Esophagus squamous epithelium (tissue), 5 donors: ENCODE results near the gene TANGO6. TPM values are rescaled to one million over a fixed set of nuclear protein-coding genes. Genes with fewer than 3 reads are reported as not detected.
"Not testable (repeated sequence)": the region's sequence is repeated elsewhere in the genome, so short reads cannot be mapped to it uniquely, and the experiment has no call there.

ENCODE experiments used
- DNase-seq: peaks from one replicate; lab custom pipeline; 2025; lab: John Stamatoyannopoulos, UW
- H3K27ac ChIP-seq, 4 donors: fragments of 200-600 bp; sonication (generic); one replicate each; pipeline ENCODE4 v1.5.1; 2016 to 2019; ENCODE audit warnings: mild to moderate bottlenecking in 1 of 4
- H3K27me3 ChIP-seq, 4 donors: fragments of 200-600 bp; sonication (generic); 1 replicate in 3 of 4; 2 replicates in 1 of 4; pipeline versions ENCODE4 v1.5.1 to v1.6.0; 2017 to 2021; ENCODE audit warnings: antibody characterized with exemption in 1 of 4
- H3K36me3 ChIP-seq, 3 donors: fragments of 200-600 bp; sonication (generic); one replicate each; pipeline ENCODE4 v1.5.1; 2016 to 2019
- H3K4me1 ChIP-seq, 3 donors: fragments of 200-600 bp; sonication (generic); one replicate each; pipeline ENCODE4 v1.5.1; 2017 to 2019
- H3K4me3 ChIP-seq, 4 donors: fragments of 200-600 bp; sonication (generic); 1 replicate in 3 of 4; 2 replicates in 1 of 4; pipeline ENCODE4 v1.5.1; 2016 to 2019; ENCODE audit warnings: mild to moderate bottlenecking in 2 of 4, moderate library complexity in 1 of 4
- H3K9me3 ChIP-seq, 3 donors: fragments of 200-600 bp; sonication (generic); one replicate each; pipeline ENCODE4 v1.5.1; 2016 to 2019
- POLR2A ChIP-seq, 4 donors: fragments of 450-650 bp; IDR thresholded peaks; one replicate each; pipeline ENCODE4 v1.6.1; 2017; ENCODE audit warnings: antibody characterized with exemption in 4 of 4, mild to moderate bottlenecking in 4 of 4, moderate library complexity in 3 of 4
- WGBS, 2 donors: methylation state at CpG; one replicate each; pipeline ENCODE4 v1.1.5; 2018; 5-methylcytosine and 5-hydroxymethylcytosine counted together
- intact Hi-C: fragments of 100-400 bp; cut with DNase I; formaldehyde crosslinking; loops from one replicate; pipeline ENCODE4 v1.15.0; 2022
- total RNA-seq, 4 donors: library from RNA; depleted of rRNA; stranded (reverse); fragments of >200 nt; gene quantifications; one replicate each; pipeline ENCODE4 v1.1.0, GENCODE V29; 2016
- TF ChIP-seq, protein P1 (sequence below), 6 experiments: fragments of 450-650 bp in 4 of 6; fragments of 200-600 bp in 2 of 6; sonication (generic) in 2 of 6; IDR thresholded peaks; one replicate each; pipeline ENCODE4 v1.5.1; 2016 to 2019; ENCODE audit warnings: antibody characterized with exemption in 6 of 6, mild to moderate bottlenecking in 4 of 6, moderate library complexity in 4 of 6
- donor health status: DM: yes; HTN: yes; CAD: no.

Gene TANGO6
- total RNA-seq, 4 donors from 2014 or later, result 5.5 to 15.8 (median 10.1) TPM

DNA sequence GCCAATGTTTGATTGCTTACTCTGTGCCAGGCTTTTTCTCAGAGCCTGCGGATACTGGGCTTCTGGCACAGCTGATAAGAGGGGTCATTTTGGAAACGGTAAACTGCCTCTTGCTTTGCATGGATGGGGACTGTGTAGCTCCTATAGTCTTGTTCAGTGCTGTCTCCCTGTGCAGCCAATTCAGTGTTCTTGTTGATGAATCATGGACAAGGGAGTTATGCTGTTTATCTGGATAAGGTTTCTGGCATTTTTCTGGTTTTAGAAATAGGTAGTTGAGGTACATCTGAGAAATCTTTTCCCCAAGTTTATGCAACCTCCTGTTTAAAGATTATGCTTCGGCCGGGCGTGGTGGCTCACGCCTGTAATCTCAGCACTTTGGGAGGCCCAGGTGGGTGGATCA, 16.7 kb upstream of the TANGO6 start:
- TF ChIP-seq, protein P1, sequence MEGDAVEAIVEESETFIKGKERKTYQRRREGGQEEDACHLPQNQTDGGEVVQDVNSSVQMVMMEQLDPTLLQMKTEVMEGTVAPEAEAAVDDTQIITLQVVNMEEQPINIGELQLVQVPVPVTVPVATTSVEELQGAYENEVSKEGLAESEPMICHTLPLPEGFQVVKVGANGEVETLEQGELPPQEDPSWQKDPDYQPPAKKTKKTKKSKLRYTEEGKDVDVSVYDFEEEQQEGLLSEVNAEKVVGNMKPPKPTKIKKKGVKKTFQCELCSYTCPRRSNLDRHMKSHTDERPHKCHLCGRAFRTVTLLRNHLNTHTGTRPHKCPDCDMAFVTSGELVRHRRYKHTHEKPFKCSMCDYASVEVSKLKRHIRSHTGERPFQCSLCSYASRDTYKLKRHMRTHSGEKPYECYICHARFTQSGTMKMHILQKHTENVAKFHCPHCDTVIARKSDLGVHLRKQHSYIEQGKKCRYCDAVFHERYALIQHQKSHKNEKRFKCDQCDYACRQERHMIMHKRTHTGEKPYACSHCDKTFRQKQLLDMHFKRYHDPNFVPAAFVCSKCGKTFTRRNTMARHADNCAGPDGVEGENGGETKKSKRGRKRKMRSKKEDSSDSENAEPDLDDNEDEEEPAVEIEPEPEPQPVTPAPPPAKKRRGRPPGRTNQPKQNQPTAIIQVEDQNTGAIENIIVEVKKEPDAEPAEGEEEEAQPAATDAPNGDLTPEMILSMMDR (IDR thresholded peaks at IDR 0.05), result no peak
- TF ChIP-seq POLR2A (IDR thresholded peaks at IDR 0.05), result no peak
- Histone ChIP-seq H3K9me3 (no peaks in the 10 kb centered on the region), H3K27me3 (no peaks in the 10 kb centered on the region), H3K4me1 (no peaks in the 10 kb centered on the region), H3K4me3 (no peak overlapping the region), H3K36me3 (peaks cover 0 to 100% (median 4%) of the 10 kb centered on the region in 3 donors), H3K27ac (no peak overlapping the region)
- intact Hi-C loops, result no loop called here
- 91 to 95% methylated on average over 6 of the region's 6 CpGs for WGBS, 2 donors
- no peak for DNase-seq

DNA sequence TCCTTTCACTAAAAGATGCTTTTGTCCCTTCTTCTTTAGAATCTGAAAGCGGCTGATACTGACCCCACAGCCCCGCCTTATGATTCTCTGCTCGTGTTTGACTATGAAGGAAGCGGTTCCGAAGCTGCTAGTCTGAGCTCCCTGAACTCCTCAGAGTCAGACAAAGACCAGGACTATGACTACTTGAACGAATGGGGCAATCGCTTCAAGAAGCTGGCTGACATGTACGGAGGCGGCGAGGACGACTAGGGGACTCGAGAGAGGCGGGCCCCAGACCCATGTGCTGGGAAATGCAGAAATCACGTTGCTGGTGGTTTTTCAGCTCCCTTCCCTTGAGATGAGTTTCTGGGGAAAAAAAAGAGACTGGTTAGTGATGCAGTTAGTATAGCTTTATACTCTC, 10.1 kb upstream of the TANGO6 start:
- DNase-seq, result no peak
- Histone ChIP-seq H3K36me3 (peaks cover 0 to 79% (median 6%) of the 10 kb centered on the region in 3 donors), H3K9me3 (no peaks in the 10 kb centered on the region), H3K27ac (no peak overlapping the region), H3K27me3 (no peaks in the 10 kb centered on the region), H3K4me1 (no peaks in the 10 kb centered on the region), H3K4me3 (no peak overlapping the region)
- 86 to 93% methylated on average over 14 of the region's 14 CpGs for WGBS, 2 donors
- intact Hi-C loops, result loop anchor here (10.0 kb wide), 1 partner anchor 308 kb away; no protein-coding TSS in a partner anchor
- TF ChIP-seq, protein P1 (IDR thresholded peaks at IDR 0.05), result no peak
- no peak for TF ChIP-seq POLR2A (IDR thresholded peaks at IDR 0.05)

DNA sequence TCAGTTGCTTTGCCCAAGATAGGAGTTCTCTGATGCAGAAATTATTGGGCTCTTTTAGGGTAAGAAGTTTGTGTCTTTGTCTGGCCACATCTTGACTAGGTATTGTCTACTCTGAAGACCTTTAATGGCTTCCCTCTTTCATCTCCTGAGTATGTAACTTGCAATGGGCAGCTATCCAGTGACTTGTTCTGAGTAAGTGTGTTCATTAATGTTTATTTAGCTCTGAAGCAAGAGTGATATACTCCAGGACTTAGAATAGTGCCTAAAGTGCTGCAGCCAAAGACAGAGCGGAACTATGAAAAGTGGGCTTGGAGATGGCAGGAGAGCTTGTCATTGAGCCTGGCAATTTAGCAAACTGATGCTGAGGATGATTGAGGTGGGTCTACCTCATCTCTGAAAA, 8.8 kb upstream of the TANGO6 start:
- WGBS, 2 donors, result 100% methylated on average over 1 of the region's 1 CpG
- no peak for TF ChIP-seq POLR2A (IDR thresholded peaks at IDR 0.05)
- TF ChIP-seq, protein P1 (IDR thresholded peaks at IDR 0.05), result no peak
- intact Hi-C loops, result loop anchor here (10.0 kb wide), 1 partner anchor 310 kb away; no protein-coding TSS in a partner anchor
- H3K27me3 ChIP-seq, result no peaks in the 10 kb centered on the region
- H3K36me3 ChIP-seq, result peaks cover 0 to 66% (median 6%) of the 10 kb centered on the region in 3 donors
- no peak overlapping the region for H3K4me3 ChIP-seq
- no peak overlapping the region for H3K27ac ChIP-seq
- DNase-seq, result no peak
- no peaks in the 10 kb centered on the region for H3K9me3 ChIP-seq
- H3K4me1 ChIP-seq, result no peaks in the 10 kb centered on the region

DNA sequence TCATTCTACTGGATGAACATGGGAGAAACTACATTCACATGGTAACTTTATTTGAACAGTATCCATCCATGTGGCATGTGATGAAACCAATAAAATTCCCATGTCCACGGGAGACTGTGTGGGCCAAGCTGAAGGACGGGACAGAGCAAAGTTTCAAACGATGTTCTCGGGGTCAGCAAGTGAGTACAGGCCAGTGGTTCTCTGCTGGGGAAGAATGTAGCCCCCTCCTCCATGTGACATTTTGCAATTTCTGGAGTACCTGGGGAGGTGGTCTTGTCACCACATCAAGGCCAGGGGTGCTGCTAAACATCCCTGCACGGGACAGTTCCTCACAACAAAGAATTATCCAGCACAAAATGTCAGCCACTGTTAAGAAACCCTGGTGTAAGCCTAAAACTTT, 7.4 kb upstream of the TANGO6 start:
- Histone ChIP-seq H3K4me1 (no peaks in the 10 kb centered on the region), H3K27ac (no peak overlapping the region), H3K4me3 (no peak overlapping the region), H3K36me3 (peaks cover 0 to 52% (median 6%) of the 10 kb centered on the region in 3 donors), H3K9me3 (no peaks in the 10 kb centered on the region), H3K27me3 (no peaks in the 10 kb centered on the region)
- WGBS, 2 donors, result 78 to 80% methylated on average over 4 to 5 of the region's 5 CpGs
- intact Hi-C loops, result loop anchor here (10.0 kb wide), 1 partner anchor 311 kb away; no protein-coding TSS in a partner anchor
- DNase-seq, result no peak
- TF ChIP-seq POLR2A (IDR thresholded peaks at IDR 0.05), result no peak
- TF ChIP-seq, protein P1 (IDR thresholded peaks at IDR 0.05), result no peak

DNA sequence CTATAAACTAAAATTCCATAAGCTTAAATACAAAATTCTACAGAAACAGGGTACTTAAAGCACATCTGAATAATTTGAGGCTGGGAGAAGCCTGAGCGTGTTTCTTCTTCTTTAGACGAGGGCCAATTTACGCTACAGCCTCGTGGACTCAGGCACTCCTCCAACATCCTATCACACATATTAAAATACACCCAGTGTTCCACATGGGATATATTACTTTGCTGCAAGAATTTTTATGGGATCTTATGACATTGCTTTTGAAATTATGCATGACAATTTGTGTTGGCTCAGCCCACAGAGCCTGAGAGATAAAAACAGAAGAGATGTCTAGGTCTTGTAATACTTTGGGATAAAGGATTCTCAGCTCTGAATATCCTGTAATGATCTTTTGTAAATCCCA, 3.5 kb upstream of the TANGO6 start:
- no peak for DNase-seq
- Histone ChIP-seq H3K36me3 (peaks cover 0 to 14% (median 0%) of the 10 kb centered on the region in 3 donors), H3K9me3 (no peaks in the 10 kb centered on the region), H3K4me1 (peaks cover 0 to 14% (median 4%) of the 10 kb centered on the region in 3 donors), H3K27me3 (no peaks in the 10 kb centered on the region), H3K27ac (no peak overlapping the region), H3K4me3 (no peak overlapping the region)
- 47 to 57% methylated on average over 4 of the region's 4 CpGs for WGBS, 2 donors
- intact Hi-C loops, result loop anchor here (10.0 kb wide), 1 partner anchor 315 kb away; no protein-coding TSS in a partner anchor
- TF ChIP-seq, protein P1 (IDR thresholded peaks at IDR 0.05), result no peak
- no peak for TF ChIP-seq POLR2A (IDR thresholded peaks at IDR 0.05)

DNA sequence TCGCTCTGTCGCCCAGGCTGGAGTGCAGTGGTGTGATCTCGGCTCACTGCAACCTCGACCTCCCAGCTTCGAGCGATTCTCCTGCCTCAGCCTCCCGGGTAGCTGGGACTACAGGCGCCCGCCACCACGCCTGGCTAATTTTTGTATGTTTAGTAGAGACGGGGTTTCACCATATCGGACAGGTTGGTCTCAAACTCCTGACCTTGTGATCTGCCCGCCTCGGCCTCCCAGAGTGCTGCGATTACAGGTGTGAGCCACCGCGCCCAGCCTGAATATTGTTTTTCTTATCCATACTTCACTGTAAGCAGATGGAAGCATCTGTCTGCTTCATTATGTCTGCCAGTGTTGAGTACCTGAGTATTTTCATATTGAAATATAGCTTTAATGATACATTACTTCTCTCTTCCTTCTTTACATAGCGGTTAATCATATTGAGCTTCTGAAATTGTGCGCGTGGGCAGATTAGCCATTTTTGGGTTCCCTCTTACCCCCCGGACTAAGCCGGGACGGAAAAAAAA, 308 bp upstream of the TANGO6 start:
- H3K9me3 ChIP-seq, DNase-seq, H3K27me3 ChIP-seq, H3K36me3 ChIP-seq, intact Hi-C loops: not testable (repeated sequence)
- Histone ChIP-seq H3K4me1 (peaks cover 0 to 25% (median 7%) of the 10 kb centered on the region in 3 donors), H3K4me3 (peak overlapping the region; percentile 83 to 100 (median 92)), H3K27ac (peak overlapping the region; percentile 82 to 95 (median 90))
- 52 to 60% methylated on average over 20 to 23 of the region's 23 CpGs for WGBS, 2 donors
